Measurements from ENCODE around the gene PTPRA. TPM values are rescaled to one million over a fixed set of nuclear protein-coding genes. Genes with fewer than 3 reads are reported as not detected.

Gene PTPRA
- total and polyA plus RNA-seq, 9 of the 15 experiments (the other 6 are each of a cell fraction or from before 2014, with no cell fraction given) = 3.4 to 80.5 (median 28.0) TPM

DNA sequence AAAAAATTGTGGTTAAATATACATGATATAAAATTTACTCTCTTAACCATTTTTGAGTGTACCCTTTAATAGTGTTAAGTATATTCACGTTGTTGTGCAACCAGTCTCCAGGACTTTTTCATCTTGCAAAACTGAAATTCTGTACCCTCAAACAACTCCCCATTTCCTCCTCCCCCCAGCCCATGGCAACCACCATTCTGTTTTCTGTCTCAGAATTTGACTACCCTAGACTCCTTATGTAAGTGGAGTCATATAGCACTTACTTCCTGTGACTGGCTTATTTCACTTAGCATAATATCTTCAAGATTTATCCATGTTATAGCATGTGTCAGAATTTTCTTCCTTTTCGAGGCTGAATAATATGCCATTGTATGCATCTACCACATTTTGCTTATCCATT is 27.7 kb upstream of the PTPRA start:
- Histone ChIP-seq H3K9me3 (replicated peaks; ENCODE audit: control insufficient read depth, insufficient read depth, low read depth, low read length) (no peaks in the 10 kb centered on the region), H3K4me1 (replicated peaks in 1 of 2; ENCODE audit: control insufficient read depth in 2 of 2, insufficient read depth in 2 of 2, low read length in 2 of 2) (peaks cover 5 to 8% of the 10 kb centered on the region in 2 experiments; a peak in 3 of 5 replicates), H4K20me1 (replicated peaks; ENCODE audit: control insufficient read depth, insufficient read depth, low read length) (no peaks in the 10 kb centered on the region), H3K27ac (ENCODE audit: extremely low read depth, low read depth, low read length) (no peak overlapping the region), H3K4me2 (ENCODE audit: insufficient read depth, low read length) (no peak overlapping the region), H2AFZ (ENCODE audit: low read depth, low read length) (no peak overlapping the region), H3K79me2 (ENCODE audit: control insufficient read depth, insufficient read depth, low read length) (peaks cover 3% of the 10 kb centered on the region; the same call in 1 of the 3 replicates), H3K9me1 (ENCODE audit: control insufficient read depth, insufficient read depth, low read length) (no peaks in the 10 kb centered on the region), H3K4me3 (no peak overlapping the region), H3K9ac (ENCODE audit: insufficient read depth in 1 of 2, low read depth in 2 of 2, low read length in 2 of 2) (no peak overlapping the region), H3K27me3 (ENCODE audit: control insufficient read depth in 2 of 2, insufficient read depth in 2 of 2, low read length in 2 of 2) (no peaks in the 10 kb centered on the region), H3K36me3 (ENCODE audit: control insufficient read depth, insufficient read depth, low read length) (no peaks in the 10 kb centered on the region)
- POLR2A ChIA-PET = no interaction called here
- WGBS (ENCODE audit: insufficient coverage, low coverage, missing lambda C conversion rate) = 44% methylated on average over 2 of the region's 2 CpGs
- CTCF ChIA-PET (ENCODE audit: low intra/inter-chr PET ratio) = no interaction called here
- intact Hi-C loops (cut with micrococcal nuclease) (no loop called here), in situ Hi-C loops (cut with MboI) (loop anchor here (5.0 kb wide), 1 partner anchor 88 kb away; no protein-coding TSS in a partner anchor)
- ATAC-seq = no peak
- FAIRE-seq = no peak
- DNase-seq (ENCODE audit: extremely low read depth in 1 of 4, low spot score in 3 of 4) = no peak
- BruUV-seq (replicated peaks) = no TSS peak
- TF ChIP-seq CSDE1 (IDR thresholded peaks at IDR 0.05) = no peak
- no peak for TF ChIP-seq MYNN (IDR thresholded peaks at IDR 0.05)
- no peak for TF ChIP-seq MYNN (CRISPR knock-in tag; IDR thresholded peaks at IDR 0.05)
- TF ChIP-seq, protein P1, sequence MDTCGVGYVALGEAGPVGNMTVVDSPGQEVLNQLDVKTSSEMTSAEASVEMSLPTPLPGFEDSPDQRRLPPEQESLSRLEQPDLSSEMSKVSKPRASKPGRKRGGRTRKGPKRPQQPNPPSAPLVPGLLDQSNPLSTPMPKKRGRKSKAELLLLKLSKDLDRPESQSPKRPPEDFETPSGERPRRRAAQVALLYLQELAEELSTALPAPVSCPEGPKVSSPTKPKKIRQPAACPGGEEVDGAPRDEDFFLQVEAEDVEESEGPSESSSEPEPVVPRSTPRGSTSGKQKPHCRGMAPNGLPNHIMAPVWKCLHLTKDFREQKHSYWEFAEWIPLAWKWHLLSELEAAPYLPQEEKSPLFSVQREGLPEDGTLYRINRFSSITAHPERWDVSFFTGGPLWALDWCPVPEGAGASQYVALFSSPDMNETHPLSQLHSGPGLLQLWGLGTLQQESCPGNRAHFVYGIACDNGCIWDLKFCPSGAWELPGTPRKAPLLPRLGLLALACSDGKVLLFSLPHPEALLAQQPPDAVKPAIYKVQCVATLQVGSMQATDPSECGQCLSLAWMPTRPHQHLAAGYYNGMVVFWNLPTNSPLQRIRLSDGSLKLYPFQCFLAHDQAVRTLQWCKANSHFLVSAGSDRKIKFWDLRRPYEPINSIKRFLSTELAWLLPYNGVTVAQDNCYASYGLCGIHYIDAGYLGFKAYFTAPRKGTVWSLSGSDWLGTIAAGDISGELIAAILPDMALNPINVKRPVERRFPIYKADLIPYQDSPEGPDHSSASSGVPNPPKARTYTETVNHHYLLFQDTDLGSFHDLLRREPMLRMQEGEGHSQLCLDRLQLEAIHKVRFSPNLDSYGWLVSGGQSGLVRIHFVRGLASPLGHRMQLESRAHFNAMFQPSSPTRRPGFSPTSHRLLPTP (IDR thresholded peaks at IDR 0.05; ENCODE audit: borderline replicate concordance, extremely low read depth, insufficient read length) = no peak

Measured in K562 (cell line).